ENCODE results near the gene DCST2.

DCST2 gene

DNA sequence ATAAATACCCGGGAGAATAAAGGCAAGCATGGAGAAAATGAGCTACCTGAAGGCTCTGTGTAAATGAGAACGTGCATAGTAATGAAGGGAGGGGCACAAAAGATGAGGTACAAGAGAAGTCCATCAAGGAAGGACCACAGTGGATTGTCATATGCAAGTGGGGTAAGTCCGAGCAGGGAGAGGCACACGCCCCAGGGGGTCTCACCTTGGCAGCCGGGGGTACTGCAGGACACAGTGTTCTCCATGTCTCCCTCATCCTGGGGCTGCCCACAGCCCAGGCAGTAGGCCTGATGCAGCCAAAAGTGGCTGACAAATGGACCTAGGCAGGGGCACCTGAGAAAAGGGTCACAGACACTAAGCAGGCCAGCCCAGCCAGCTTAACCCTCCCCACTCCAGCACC is 10.0 kb downstream of the DCST2 start:
- DNase-seq = no peak

DNA sequence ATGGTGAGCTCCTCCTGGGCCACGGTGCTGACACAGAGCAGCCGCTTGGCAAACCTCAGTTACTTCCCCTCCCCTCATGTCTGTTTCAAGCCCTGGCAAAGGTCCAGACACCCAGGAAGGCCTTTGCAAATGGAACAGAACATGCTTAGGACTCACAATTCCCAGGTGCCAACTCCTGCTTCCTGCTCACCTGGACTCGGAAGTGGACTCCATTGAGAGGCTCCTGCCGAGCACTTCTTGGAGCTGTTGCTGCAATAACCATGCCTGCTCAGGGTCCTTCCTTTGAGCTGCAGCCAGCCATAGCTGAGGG is 10.7 kb downstream of the DCST2 start:
- peak; percentile 75 for DNase-seq

DNA sequence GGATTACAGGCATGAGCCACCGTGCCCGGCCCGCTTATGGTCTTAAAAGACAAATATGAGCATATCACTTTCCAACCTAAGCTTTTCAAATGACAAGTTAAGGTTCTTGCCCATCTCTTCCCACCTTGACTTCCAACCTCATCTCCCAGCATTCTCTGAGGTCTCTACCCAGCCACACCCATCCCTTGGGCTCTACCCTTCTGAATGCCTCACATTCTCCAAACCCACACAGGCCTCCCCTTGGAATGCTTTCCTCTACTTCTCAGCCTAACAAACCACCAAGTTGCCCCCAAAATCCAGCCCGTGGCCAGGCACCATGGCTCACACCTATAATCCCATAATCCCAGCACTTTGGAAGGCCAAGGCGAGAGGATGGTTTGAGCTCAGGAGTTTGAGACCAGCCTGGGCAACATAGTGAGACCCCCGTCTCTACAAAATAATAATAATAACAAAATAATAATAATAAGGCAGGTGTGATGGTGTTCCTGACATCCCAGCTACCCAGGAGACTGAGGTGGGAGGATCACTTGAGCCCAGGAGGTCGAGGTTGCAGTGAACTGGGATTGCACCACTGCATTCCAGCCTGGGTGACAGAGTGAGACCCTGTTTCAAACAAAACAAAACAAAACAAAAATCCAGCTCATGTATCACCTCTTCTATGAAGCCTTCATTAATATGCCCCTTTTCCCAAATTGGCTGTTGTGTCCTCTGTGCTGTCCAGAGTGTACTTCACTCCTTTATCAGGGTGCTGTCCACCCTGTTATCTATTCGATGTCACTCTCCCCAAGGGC is 11.2 kb downstream of the DCST2 start:
- DNase-seq = no peak

DNA sequence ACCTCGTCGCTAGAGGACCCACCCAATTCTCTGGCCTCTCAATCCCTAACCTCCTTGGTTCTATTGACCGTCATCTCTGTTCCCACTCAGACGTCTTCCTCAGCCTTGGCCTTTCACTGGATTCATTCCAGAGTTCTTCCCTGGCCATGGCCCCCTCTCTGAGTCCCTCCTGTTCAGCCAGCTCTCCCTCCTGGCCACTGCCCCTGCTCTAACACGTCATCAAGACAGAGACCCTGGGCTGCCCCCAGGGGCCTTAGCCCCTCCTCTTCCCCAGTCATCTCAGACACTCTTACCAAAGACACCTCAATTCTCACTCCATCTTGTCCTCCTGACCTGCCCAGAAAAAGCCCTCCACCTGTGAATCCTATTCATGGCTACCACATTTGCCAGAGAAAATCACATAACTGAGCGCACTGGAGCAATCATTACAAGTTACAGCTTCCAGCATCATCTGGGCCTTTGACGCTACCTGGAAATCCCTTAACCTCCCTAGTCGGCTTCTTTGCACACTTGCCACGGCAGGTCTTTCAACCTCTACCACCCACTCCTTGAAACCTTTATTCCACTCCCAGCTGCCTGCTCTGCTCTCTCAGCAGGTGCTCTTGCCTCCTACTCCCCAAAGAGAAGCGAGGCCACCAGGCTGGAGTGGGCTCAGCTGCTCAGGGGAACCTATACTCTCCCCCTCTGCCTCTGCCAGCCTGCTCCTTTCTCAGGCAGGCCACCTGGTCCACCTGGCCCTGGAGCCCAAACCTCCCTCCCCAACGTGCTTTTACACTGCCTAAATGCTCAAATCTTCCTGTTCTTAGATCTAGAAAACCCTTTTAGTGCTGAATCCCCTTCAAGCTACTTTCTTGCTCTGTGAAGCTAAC is 14.0 kb downstream of the DCST2 start:
- no peak for DNase-seq

DNA sequence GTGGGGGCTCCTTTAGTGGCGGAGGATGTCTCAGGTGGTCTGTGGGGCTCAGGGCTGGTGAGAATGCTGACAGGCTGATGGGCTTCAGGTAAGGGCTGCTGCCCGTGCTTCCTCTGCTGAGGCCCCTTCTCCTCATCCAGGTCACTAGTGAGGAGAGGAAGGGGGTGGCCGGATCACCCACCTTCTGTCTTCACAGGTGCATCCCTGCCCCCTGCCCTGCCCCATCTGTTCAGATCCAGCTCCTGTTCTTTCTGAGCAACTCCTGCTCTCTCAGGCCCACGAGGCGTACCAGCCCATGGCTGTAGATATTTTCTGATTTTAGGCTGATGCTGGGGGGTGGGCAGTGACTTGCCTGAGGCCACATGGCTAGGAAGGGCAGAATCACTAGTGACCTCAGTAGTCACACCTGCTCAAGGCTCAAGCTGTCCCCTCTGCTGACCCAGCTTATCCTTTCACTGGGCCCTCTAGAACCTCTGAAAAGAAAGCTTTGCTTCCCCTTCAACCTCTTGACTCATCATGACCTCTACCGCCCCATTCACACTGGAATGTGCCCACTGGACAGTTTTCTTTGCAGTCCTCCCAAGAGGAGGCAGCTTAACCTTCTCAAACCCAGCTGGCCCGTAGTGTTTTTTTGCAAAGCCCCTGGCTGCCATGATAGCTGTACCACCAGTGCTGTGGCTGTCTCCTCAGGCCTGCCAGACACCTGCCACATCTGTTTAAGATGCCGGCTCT is 14.8 kb downstream of the DCST2 start:
- no peak for DNase-seq

DNA sequence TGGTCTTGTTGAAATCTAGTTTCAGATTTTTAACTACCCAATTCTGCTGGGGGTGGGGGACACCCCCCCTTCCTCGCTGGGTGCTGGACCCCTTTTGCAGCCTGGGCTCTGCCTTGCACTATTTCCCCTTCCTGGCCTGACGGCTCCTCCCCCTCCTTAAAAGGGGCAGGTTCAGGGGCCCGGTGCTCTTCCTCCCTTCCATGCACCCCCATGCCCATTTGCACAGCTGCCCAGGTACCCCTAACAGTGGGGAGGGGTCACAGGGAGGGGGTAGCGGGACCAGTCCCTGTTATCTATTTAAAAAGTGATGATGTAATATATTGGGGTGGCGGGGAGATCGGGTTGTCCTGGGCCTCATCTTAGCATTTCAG is 15.7 kb downstream of the DCST2 start:
- DNase-seq = no peak

DNA sequence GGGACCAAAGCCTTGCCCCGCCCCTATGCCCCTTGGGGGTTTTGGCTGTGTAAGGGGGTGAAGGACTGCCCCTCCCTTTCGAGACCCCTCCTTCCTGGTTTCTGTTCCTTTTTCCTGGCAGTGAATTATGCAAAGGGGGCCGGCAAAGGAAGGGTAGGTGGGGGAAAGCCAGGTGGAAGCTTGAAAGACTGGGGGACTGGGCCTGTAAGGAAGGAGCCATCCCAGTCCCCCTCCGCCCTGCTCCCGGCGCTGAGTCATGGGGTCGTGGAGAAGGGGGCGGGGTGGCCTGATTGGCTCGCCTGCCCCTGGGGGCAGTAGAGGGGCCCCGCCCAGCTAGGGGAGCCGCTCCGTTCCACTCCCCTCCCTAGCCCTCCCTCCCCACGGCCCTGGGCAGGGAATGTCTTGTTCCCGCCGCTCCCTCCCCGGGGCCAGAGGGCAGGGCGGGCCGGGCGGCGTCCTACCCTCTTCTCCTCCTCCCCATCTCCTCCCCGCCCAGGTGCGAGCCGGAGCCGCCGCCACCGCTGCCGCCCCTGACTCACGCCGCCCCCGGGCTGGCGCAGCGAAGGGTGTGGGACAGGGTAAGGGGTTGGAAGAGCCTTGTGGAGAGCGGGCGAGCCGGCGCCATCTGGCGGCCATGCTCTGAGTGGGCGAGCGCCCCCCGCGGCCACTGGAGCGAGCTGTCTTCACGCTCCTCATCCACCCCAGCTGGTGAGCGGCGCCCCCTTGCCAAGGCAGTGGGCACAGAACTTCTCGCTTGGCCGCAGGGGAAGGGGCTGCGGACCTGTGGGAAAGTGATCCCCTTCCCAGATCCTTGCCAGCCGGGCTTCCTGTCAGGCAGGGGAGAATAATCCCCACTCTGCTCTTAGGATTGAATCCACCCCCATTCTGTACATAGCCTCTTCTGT is 16.3 kb downstream of the DCST2 start:
- DNase-seq = peak; percentile 9

DNA sequence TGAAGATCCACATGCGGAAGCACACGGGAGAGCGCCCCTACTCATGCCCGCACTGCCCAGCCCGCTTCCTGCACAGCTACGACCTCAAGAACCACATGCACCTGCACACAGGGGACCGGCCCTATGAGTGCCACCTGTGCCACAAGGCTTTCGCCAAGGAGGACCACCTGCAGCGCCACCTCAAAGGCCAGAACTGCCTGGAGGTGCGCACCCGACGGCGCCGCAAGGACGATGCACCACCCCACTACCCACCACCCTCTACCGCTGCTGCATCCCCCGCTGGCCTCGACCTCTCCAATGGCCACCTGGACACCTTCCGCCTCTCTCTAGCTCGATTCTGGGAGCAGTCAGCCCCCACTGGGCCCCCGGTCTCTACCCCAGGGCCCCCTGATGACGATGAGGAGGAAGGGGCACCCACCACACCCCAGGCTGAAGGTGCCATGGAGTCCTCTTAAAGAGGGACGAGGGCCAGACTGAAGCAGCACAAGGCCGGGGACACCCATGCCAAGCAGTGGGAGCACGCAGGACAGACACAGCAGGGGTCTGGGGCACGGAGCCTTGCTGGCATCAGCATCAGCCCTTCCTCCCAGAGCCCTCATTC is 17.2 kb downstream of the DCST2 start:
- DNase-seq = no peak

DNA sequence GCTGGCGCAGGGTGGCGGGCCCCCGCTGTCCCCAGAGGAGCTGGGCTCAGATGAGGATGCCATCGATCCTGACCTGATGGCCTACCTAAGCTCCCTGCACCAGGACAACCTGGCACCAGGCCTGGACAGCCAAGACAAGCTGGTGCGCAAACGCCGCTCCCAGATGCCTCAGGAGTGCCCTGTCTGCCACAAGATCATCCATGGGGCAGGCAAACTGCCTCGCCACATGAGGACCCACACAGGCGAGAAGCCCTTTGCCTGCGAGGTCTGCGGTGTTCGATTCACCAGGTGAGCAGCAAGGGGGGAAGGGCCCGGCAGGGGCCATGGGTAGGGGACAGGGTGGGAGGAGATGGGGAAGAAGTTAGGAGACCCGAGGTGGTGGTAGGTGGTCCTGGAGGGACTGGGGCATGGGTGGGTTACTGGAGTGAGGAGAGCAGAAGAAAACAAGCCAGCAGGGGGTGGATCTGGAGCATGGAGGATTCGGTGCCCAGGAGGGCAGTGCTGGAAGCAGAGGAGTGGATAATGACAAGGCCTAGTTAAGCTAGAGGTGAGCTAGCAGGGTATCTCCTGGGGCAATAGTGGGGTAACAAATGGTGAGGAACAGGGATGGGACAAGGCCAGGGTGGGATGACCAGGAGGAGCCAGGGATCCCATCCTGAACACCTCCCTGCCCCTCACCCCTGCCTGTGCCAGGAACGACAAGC is 17.9 kb downstream of the DCST2 start:
- no peak for DNase-seq

DNA sequence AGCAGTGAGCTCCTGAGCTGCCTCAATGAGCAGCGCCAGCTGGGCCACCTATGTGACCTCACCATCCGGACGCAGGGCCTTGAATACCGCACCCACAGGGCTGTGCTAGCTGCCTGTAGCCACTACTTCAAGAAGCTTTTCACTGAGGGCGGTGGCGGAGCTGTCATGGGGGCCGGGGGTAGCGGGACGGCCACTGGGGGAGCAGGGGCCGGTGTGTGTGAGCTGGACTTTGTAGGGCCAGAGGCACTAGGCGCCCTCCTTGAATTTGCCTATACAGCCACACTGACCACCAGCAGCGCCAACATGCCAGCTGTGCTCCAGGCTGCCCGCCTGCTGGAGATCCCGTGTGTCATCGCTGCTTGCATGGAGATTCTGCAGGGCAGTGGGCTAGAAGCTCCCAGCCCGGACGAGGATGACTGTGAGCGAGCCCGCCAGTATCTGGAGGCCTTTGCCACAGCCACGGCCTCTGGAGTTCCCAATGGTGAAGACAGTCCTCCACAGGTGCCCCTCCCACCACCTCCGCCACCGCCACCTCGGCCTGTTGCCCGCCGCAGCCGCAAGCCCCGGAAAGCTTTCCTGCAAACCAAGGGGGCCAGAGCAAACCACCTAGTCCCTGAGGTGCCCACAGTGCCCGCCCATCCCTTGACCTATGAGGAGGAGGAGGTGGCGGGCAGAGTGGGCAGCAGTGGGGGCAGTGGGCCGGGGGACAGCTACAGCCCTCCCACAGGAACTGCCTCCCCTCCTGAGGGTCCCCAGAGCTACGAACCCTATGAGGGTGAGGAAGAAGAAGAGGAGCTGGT is 18.7 kb downstream of the DCST2 start:
- DNase-seq = no peak

DNA sequence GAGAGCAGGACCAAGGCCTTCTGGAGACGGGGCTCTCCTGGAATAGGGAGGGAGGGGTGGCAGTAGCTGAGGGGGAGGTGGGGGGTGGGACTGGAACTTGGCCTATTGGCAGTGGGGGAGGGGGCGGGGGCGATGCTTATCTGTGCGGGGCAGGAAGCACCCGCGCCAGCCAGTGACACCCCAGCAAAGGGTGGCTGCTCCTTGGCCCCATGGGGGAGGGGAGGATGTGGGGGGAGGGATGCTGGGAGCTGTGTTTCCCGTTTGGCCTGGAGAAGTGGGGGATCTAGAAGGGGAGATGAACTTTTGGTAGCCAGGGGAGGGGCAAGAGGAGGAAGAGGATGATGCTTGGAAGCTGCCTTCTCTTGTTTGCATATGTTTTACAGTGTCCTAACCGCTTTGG is 19.9 kb downstream of the DCST2 start:
- no peak for DNase-seq

DNA sequence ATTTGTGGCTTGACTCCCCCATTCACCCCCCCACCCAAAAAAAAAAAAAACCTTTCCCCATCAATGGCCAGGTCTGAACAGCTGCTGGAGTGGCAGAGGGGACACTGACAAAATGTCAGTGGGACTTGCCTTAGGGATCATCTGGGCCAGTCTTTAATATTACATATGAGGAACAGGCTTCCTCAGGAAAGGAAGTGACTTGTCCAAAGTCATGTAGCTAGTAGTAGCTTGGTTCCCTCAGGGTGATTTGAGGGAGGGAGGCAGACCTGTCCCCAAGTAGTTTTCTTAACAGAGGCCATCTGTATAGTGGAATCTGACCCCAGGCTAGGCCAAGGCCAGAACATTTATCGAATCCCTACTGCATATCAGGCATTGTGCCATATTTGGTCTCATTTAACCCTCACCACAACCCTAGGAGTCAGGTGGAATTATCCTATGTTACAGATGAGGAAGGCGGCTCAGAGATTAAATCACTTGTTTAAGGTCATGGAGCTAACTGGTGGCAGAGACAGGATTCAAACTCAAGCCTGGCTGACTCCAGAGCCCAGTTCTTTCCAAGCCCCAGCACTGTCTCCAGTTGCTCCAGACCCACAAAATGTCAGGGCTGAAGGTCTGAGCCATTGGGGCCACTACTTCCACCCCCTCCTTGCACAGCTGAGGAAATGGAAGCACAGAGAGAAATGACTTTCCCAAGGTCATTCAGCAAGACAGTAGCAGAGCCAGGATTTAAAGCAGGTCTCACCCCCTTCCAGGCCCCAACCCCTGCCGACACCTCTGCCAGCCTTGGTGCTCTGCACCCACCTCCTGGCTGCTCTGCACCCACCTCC is 20.6 kb downstream of the DCST2 start:
- no peak for DNase-seq

DNA sequence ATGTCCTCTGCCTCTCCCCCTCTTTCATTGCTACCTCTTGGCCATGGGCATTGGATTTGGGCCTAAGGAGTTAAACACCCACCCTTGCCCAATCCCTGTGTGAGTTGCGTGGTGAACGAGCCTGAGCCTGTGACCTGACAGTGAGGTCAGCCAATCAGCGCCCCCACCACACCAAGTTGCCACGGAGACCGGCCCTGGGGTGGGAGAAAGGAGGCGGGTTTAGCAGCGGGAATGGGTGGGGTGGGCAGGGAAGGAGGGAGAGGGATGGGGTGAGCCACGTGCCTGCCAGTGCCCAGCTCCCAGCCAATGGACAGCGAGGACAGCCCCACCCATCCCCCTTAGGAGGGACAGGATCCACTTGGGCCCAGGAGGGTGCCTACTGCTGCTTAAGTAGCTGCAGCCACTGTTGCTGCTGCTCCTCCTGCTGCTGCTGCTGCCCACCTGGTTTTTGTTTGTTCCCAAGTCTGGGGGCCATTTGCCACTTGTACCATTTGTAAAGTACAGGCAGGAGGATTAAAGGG is 21.5 kb downstream of the DCST2 start:
- peak; percentile 28 for DNase-seq

DNA sequence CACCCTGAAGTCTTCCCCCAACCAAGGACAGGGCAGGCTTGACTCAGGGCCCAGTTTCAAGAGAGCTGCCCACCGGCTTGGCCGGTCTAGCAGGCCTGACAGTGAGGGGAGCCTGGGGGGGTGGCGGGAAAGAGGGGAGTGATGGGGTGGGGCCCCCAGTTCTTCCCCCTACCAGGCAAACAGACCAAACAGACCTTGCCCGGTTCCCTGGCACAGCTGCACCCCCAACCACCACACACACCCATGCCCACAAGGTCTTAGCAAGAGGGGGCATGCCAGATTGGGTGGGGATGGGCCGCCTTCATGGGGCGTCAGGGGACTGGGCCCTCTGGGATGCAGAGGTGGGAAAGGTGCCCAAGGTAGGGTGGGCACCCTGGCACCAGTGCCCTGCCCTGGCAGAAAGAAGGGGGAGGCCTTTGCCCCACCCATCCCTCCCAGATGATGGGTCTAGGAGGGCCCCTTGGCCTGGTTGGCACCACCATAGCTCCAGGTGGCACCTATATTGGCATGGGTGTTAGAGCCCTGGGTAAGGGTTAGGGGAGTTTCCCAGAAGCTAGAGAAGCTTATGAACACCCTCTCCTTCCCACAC is 22.1 kb downstream of the DCST2 start:
- DNase-seq = no peak

DNA sequence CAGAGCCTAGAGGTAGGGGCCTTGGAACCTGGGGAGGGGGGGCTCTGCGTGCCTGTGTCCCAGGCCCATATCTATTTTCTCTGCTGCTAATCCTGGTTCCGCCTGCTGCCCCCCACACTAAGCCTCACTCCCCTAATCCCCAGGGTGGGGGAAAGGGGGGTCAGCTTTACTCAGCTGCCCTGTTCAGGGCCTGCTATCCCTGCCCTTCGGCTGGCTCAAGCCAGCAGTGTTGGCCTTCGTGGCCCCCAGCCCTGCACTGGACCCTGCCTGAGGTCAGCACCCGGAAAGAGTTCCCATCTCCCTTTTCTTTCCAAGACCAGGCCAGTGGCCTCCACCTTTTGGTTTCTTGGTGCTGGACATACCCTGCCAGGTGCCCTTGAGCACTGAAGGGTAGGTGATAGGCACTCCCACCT is 22.6 kb downstream of the DCST2 start:
- no peak for DNase-seq

DNA sequence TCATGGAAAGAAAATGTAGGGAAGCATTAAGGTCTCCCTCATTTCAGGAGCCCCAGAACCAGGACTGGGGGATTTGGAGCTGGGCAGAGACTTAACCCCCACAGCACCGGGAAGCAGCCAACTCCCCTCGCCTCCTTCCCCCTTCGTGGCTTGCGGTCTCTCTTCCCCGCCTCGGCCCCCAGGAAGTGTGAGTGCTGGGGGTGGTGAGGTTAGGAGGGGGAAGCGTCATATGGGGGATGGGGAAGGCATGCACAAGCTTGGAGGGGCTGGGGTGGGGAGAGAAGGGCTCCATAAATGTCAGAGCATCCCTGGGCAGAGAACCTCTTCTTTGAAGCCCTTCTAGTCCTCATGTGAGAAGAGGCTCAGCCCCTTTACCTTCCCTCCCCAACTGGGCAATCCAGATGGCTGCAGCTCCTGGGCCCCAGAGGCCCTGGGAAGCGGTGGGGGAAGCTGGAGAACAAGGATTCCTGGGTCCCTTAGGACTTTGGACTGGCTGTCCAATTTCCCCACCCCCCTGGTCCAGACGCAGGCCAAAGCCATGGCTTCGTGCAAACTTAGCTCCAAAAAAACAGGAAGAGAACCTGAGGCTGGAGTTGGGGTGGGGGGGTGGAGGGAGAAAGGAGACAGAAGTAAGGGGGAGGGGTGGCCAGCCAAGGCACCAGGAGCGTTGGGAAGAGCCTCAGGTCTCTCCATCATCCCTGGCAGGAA is 23.2 kb downstream of the DCST2 start:
- DNase-seq = no peak

DNA sequence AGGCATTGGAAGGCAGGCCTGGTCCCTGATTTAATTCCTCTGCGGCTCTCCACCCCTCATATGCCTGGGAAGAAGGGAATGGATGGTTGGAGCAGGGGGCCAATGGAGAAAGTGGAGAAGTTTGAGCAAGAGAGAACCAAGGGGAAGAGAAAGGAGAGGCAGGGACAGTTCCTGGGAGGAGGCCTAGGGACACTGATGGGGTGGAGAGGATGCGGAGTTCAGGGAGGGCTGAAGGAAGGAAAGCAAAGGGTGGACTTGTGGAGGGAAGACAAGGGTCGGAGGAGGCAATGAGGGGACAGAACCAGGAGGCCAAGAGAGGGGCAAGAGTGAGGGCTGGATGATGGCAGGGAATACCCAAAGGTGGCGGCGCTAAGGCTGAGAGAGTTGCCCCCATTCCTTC is 23.8 kb downstream of the DCST2 start:
- no peak for DNase-seq

DNA sequence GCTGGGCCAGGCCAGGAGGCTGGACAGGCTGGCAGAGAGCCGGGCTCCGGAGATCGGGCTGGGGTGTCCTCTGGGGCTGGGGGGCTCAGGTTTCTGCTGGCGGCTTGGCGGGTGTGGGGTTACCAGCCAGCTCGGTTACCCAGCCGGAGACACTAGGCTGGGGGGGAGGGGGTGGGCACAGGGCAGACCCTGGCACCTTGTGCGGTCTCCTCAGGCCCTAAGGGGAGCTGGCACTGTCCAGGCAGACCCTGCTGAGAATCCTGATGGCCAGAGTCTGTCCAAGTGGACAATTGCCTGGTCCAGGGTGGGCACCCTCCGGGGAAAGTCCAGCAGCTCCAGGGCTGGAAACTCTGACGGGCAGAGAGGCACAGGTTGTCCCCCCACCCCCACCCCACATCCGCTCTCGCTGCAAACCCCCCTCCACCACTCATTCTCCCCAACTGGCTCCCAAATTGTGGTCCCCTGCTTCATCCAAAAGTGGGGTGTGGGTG is 24.3 kb downstream of the DCST2 start:
- no peak for DNase-seq
